Measurements from ENCODE around the gene NNAT.

Gene NNAT

GRCh38 chr20:37523911-37524700 lies 3.1 kb downstream of the NNAT start:
- DNase-seq (ENCODE audit: low read depth in 2 of 2, low spot score in 1 of 2) = no peak

DNA sequence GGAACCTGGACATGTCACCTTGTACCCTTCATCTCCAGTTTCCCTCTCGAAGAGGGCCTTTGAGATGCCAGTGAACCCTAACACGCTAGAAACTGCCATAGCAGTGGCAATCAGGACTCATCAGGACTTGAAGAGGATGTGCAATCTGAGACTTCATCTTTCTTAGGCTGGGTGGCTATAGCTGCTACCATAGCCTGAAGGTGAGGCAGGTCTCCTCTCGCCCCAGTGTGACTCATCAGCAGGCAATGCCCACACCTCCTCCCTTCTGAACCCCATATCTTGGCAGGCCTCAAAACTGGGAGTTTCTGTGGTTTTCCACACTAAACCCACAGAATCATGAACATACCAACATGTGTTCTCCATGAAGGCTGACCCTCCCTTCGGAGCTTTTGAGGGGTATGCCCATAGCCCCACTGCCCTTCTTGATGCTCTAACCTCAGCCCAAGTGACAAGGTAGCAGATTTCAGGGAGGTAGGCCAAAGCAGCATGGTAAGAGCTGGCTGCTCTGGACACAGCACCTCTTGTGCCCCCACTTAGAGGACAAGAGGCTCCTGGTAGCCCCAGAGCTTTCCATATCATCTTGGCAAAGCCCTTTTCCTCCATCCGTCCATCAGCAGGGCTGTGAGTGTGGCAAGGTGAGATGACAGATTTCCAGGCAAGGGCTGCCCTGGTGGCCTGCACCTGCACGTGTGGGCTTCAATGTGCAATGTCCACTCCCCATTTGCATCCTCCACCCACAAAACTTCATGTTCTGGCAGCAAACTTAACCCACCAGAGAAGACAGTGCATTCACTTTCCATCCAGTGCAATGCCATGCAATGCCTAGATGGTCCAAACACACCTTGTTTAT lies 4.0 kb downstream of the NNAT start:
- no peak for DNase-seq (ENCODE audit: low read depth in 2 of 2, low spot score in 1 of 2)

DNA sequence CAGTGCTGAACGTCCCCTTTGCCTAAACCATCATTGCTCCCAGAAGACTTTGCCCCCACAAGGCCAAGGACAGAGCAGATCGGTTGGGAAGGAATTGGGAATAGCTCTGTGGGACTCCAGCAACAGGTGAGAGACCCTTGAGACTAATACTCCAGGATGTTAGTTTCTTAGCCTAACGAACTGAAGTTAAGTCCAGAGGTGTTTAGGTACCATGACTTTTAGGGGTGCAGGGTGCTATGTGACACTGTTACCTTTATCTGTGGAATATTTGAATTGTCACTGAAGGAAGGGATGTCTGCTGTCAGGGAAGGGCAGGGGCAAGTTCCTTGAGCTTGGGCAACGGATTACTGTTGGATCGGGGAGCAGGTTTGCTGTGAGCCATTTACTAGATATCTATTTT lies 4.8 kb downstream of the NNAT start:
- no peak for DNase-seq (ENCODE audit: low read depth in 2 of 2, low spot score in 1 of 2)

GRCh38 chr20:37526238-37526838 lies 5.3 kb downstream of the NNAT start:
- no peak for DNase-seq (ENCODE audit: low read depth in 2 of 2, low spot score in 1 of 2)

- DNase-seq (ENCODE audit: low read depth in 2 of 2, low spot score in 1 of 2) = no peak
These were observed 6.0 kb downstream of the NNAT start for GRCh38 chr20:37526839-37527637.

DNA sequence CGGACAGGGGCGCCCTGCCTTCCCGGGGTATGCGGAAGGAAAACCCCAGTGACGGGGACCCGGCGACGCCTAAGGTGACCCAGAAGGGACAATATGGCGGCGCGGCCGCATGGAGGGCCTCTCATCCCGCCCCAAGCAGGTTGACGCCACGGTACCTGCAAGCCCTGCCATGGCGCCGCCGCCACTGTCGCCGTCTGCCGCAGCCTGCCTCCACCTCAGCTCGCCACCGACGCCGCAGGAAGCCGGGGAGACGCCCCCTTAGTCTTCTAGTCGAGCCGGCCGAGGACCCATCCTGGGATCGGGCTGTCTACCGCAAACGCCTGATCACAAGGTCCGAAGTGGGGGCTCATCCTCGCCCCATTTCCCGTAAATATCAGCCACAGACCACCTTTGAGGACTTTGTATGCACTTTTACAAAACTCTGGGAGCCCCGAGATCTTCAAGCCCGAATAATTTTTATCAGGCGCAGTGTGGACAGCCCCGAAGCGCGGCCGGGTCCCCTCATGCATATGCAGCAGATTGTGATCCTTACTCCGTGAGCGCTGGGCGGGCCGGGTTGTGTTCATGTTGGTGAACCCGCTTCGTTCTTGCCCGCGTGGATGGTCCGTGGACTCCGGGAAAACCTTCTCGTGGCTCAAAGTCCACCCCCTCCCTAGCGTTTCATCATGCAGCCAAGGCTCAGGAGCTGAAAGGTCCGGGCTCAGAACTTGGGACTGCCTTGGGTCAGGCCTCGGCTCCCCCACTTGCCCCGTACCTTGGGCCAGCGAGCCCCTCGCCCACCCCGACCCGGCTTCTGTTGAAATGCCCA lies 6.8 kb downstream of the NNAT start, which contains the start of gene BLCAP:
TSS of gene BLCAP (minus strand) at position 239 of the 808 bp plus-strand sequence. CDS start 8,702 bp downstream, outside the sequence.
- peak; percentile 84 to 85 for DNase-seq (ENCODE audit: low read depth in 2 of 2, low spot score in 1 of 2)

GRCh38 chr20:37528446-37529213 lies 7.6 kb downstream of the NNAT start:
- DNase-seq (ENCODE audit: low read depth in 2 of 2, low spot score in 1 of 2) = no peak

DNA sequence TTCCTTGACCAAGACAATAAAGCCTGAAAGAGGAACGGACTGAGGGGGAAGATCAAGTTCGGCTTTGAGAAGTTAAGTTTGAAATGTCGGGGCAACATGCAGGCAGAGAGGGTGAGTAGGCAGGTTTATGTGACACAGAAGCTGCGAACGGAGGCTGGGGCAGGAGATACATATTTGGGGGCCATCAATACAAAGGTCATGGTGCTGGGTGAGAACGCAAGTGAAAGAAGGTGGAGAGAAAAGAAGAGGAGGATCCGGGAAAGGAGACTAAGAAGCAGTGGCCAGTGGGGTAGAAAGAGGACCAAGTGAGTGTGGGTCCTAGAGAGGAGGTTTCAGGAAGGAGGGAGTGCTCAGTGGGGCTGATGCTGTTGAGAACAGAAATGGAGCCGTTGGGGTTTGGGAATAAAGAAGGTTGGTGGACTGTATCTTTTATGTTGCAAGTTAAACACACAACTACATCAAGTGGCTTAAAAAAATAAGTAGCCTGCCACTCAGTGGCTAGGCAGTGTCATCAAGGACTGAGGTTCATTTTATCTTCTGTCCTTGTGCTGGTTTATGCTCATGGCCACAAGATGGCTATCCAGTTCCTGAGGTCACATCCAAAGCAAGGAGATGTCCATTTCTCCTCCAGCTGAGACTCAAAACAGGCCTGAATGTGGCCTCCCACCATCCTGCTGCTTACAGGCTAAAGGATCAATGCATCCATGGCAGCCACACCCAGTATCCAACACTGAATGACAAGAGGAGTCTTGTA lies 8.3 kb downstream of the NNAT start:
- DNase-seq (ENCODE audit: low read depth in 2 of 2, low spot score in 1 of 2) = no peak

- DNase-seq (ENCODE audit: low read depth in 2 of 2, low spot score in 1 of 2) = no peak
These were observed 9.0 kb downstream of the NNAT start for GRCh38 chr20:37529968-37530600.

DNA sequence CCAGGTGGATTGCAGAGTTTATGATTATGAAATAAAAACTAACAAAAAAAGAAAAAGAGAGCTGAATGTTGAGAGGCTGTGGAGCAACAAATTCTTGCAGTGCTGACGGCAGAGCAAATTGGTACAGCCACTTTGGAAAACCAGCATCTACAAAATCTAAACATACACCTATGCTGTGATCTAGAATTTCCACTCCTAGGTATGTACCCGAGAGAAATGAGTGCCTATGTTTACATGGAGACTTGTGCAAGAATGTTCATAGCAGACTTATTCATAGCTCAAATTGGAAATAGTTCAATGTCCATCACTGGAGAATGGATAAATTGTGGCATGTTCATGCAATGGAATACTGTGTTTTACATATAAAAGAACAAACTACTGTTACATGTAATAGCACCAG lies 9.6 kb downstream of the NNAT start:
- no peak for DNase-seq (ENCODE audit: low read depth in 2 of 2, low spot score in 1 of 2)

- no peak for DNase-seq (ENCODE audit: low read depth in 2 of 2, low spot score in 1 of 2)
These were observed 10.8 kb downstream of the NNAT start for GRCh38 chr20:37531856-37532255.

DNA sequence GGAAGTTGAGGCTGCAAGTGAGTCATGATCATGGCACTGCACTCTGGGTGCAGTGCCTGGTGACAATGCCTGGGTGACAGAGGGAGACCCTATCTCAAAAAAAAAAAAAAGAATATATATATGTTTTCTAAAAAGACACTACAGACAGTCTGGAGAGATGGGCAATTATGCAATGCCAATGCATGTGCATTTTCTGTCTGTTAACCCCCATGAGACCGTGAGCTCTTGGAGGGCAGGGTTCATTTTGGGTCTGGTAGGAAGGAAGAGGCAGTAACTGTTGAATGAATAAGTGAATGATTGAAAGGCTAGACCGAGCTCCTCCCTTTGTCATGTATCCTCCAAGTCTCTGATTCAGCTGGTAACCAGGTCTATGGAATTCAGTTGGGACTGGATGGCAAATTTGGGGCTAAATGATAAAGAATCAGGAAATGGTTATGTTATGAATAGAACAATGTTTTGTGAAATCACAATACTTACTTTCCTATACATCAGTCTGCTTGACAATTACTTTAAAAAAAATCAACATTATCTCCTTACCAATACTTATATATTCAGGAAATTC lies 12.2 kb downstream of the NNAT start:
- no peak for DNase-seq (ENCODE audit: low read depth in 2 of 2, low spot score in 1 of 2)

GRCh38 chr20:37534401-37535157 lies 13.5 kb downstream of the NNAT start:
- DNase-seq (ENCODE audit: low read depth in 2 of 2, low spot score in 1 of 2) = no peak

GRCh38 chr20:37535443-37536132 lies 14.5 kb downstream of the NNAT start:
- no peak for DNase-seq (ENCODE audit: low read depth in 2 of 2, low spot score in 1 of 2)

- DNase-seq (ENCODE audit: low read depth in 2 of 2, low spot score in 1 of 2) = no peak
These were observed 16.5 kb downstream of the NNAT start for GRCh38 chr20:37537505-37537904.

DNA sequence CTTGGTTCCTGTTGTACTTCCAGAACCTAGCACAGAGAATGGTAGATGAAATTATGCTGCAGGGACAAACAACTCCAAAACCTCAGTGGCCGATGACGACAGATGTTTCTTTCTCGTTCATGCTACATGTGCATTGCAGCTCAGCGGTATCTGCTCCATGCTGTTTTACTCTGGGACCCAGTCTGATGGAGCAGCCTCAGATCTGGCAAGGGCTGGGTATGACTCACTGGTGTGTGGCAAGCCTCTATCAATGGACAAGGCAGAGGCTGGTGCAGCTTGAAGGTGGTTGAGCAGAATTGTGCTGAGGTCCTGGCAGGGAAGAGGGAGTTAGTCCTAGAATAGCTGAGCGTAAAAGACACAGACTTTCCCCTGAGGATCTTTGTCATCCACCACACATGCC lies 17.0 kb downstream of the NNAT start:
- DNase-seq (ENCODE audit: low read depth in 2 of 2, low spot score in 1 of 2) = no peak

GRCh38 chr20:37539424-37539823 lies 18.4 kb downstream of the NNAT start:
- no peak for DNase-seq (ENCODE audit: low read depth in 2 of 2, low spot score in 1 of 2)

Data from stimulated activated CD8-positive, alpha-beta memory T cell treated with anti-CD3 and anti-CD28 coated beads, Interleukin-4, amount 100 ng/mL, for 1 hour (primary cell).